HG03342 (cell line): ENCODE results near the gene ARID5B.

Experiments used
- ATAC-seq: cut with Tn5 transposase; IDR thresholded peaks from one replicate; pipeline ENCODE4 v1.9.1; 2021; ENCODE audit warnings: mild to moderate bottlenecking, moderate library complexity; ENCODE audit not compliant: unreplicated experiment

Gene ARID5B

GRCh38 chr10:61887772-61888171 is 13.7 kb upstream of the ARID5B start:
- ATAC-seq: no peak

GRCh38 chr10:61888744-61889143 is 12.8 kb upstream of the ARID5B start:
- ATAC-seq: no peak

GRCh38 chr10:61890430-61890829 is 11.1 kb upstream of the ARID5B start:
- no peak for ATAC-seq

GRCh38 chr10:61890881-61891409 is 10.6 kb upstream of the ARID5B start:
- no peak for ATAC-seq

GRCh38 chr10:61891906-61892585 is 9.5 kb upstream of the ARID5B start:
- ATAC-seq: no peak

GRCh38 chr10:61892961-61893360 is 8.5 kb upstream of the ARID5B start:
- ATAC-seq: no peak

- ATAC-seq: no peak
Measured at GRCh38 chr10:61894133-61894532, 7.4 kb upstream of the ARID5B start.

GRCh38 chr10:61895898-61896600 is 5.5 kb upstream of the ARID5B start:
- no peak for ATAC-seq

GRCh38 chr10:61896854-61897661 is 4.4 kb upstream of the ARID5B start:
- ATAC-seq: peak; percentile 59

- ATAC-seq: no peak
Measured at GRCh38 chr10:61897671-61898434, 3.6 kb upstream of the ARID5B start.

- no peak for ATAC-seq
Measured at GRCh38 chr10:61898435-61898778, 3.1 kb upstream of the ARID5B start.

GRCh38 chr10:61899069-61899531 is 2.4 kb upstream of the ARID5B start:
- no peak for ATAC-seq

- no peak for ATAC-seq
Measured at GRCh38 chr10:61899663-61899996, 1.9 kb upstream of the ARID5B start.

- ATAC-seq: peak; percentile 44
Measured at GRCh38 chr10:61899997-61900828, 1.3 kb upstream of the ARID5B start.

- no peak for ATAC-seq
Measured at GRCh38 chr10:61901829-61902444, 438 bp downstream of the ARID5B start.

GRCh38 chr10:61902445-61903220 is 1.1 kb downstream of the ARID5B start:
- ATAC-seq: peak; percentile 1

GRCh38 chr10:61903221-61903927 is 1.9 kb downstream of the ARID5B start:
- ATAC-seq: peak; percentile 41

GRCh38 chr10:61903928-61904344 is 2.4 kb downstream of the ARID5B start:
- ATAC-seq: no peak
